ENCODE data around the gene ST6GALNAC5. TPM values are rescaled to one million over a fixed set of nuclear protein-coding genes. Genes with fewer than 3 reads are reported as not detected.

Gene ST6GALNAC5
- polyA plus RNA-seq, 1 experiment = 3.0 TPM

DNA sequence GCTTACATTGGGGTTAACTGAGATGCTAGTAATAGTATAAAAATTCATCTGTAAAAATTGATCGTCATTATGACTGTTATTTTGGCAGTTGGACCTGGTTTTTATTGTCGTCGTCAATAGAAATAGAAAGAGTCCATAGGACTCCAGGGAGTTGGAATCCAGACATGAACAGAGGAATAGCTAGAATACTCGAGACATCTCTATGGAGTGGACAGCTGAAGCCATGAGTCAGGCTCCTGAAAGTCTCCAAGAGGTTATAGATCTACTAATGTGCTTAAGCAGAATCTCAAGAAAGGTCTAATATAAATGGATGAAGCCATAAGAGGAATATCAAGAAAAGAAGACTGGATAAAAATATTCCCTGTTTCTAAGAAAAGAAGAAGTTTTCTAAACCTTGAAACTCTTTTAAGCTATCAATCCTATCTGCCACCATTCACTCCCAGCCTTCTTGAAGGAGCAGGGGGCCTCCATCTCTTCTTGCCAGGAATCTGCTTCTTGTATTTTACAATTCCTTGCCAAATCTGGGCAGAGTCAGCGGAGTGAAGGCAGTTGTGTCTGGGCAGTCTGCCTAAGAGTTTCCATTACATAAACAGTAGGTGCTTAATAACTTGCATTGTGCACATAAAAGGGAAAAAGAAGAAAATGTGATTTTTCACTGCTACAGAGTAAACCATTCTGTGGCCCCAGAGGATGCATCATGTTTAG, 163.3 kb downstream of the ST6GALNAC5 start:
- ChIA-PET POLR2A (no interaction called here), CTCF (interaction anchor here (1.9 kb wide), 1 partner anchor 11 kb away, joined by 5 read pairs; no protein-coding TSS in a partner anchor)
- no peak for DNase-seq (ENCODE audit: low read depth)

DNA sequence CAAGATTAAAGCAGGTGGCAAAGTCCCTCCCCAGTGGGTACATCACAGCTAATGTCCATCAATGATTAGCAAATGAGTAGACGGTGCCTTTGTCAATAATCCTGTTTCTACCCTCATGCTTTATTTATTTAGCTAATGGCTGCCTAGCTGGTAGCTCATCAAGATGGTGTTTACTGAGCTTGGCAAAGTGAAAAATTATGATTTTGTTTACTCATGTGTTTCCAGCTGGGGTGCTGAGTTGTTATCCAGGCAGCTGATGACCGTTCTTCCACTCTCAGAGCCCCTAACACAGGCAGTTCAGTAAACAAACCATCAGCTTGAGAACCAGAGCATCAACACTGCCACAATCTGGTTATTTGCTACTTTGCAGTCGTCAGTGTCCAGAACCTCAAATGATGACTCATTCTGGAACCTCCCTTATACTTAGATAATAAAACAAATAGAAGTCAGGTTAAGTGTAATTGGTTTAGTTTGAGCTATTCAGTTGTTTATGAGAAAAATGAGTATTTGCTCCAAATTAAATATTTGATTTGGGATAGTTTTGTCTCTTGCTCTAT, 163.9 kb downstream of the ST6GALNAC5 start:
- CTCF ChIA-PET = interaction anchor here (1.9 kb wide), 1 partner anchor 12 kb away, joined by 5 read pairs; no protein-coding TSS in a partner anchor
- Histone ChIP-seq H3K27me3 (ENCODE audit: control insufficient read depth, insufficient read depth, low read length) (no peaks in the 10 kb centered on the region), H3K4me3 (ENCODE audit: low read depth, low read length) (no peak overlapping the region), H3K36me3 (ENCODE audit: control insufficient read depth, insufficient read depth, low read length) (no peaks in the 10 kb centered on the region)
- TF ChIP-seq, protein P1, sequence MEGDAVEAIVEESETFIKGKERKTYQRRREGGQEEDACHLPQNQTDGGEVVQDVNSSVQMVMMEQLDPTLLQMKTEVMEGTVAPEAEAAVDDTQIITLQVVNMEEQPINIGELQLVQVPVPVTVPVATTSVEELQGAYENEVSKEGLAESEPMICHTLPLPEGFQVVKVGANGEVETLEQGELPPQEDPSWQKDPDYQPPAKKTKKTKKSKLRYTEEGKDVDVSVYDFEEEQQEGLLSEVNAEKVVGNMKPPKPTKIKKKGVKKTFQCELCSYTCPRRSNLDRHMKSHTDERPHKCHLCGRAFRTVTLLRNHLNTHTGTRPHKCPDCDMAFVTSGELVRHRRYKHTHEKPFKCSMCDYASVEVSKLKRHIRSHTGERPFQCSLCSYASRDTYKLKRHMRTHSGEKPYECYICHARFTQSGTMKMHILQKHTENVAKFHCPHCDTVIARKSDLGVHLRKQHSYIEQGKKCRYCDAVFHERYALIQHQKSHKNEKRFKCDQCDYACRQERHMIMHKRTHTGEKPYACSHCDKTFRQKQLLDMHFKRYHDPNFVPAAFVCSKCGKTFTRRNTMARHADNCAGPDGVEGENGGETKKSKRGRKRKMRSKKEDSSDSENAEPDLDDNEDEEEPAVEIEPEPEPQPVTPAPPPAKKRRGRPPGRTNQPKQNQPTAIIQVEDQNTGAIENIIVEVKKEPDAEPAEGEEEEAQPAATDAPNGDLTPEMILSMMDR (IDR thresholded peaks at IDR 0.05; ENCODE audit: insufficient read depth, low read depth, low read length) = 0 out of 2 replicates have a peak, but pooled peaks have one; percentile 10
- POLR2A ChIA-PET = no interaction called here
- DNase-seq (ENCODE audit: low read depth) = peak; percentile 35

More for the DNA sequence above, 163.3 kb downstream of the ST6GALNAC5 start:
- no peaks in the 10 kb centered on the region for H3K27me3 ChIP-seq (ENCODE audit: control insufficient read depth, insufficient read depth, low read length)
- TF ChIP-seq, protein P1 (IDR thresholded peaks at IDR 0.05; ENCODE audit: insufficient read depth, low read depth, low read length) = no peak
- H3K36me3 ChIP-seq (ENCODE audit: control insufficient read depth, insufficient read depth, low read length) = no peaks in the 10 kb centered on the region
- H3K4me3 ChIP-seq (ENCODE audit: low read depth, low read length) = no peak overlapping the region

GRCh38 chr1:77036560-77036959, 169.3 kb downstream of the ST6GALNAC5 start:
- ChIA-PET POLR2A (no interaction called here), CTCF (no interaction called here)
- TF ChIP-seq, protein P1 (IDR thresholded peaks at IDR 0.05; ENCODE audit: insufficient read depth, low read depth, low read length) = no peak
- Histone ChIP-seq H3K27me3 (ENCODE audit: control insufficient read depth, insufficient read depth, low read length) (no peaks in the 10 kb centered on the region), H3K4me3 (ENCODE audit: low read depth, low read length) (no peak overlapping the region), H3K36me3 (ENCODE audit: control insufficient read depth, insufficient read depth, low read length) (no peaks in the 10 kb centered on the region)
- no peak for DNase-seq (ENCODE audit: low read depth)

GRCh38 chr1:77037038-77037437, 169.8 kb downstream of the ST6GALNAC5 start:
- no peaks in the 10 kb centered on the region for H3K36me3 ChIP-seq (ENCODE audit: control insufficient read depth, insufficient read depth, low read length)
- no peaks in the 10 kb centered on the region for H3K27me3 ChIP-seq (ENCODE audit: control insufficient read depth, insufficient read depth, low read length)
- ChIA-PET POLR2A (no interaction called here), CTCF (no interaction called here)
- TF ChIP-seq, protein P1 (IDR thresholded peaks at IDR 0.05; ENCODE audit: insufficient read depth, low read depth, low read length) = no peak
- no peak for DNase-seq (ENCODE audit: low read depth)
- H3K4me3 ChIP-seq (ENCODE audit: low read depth, low read length) = no peak overlapping the region

DNA sequence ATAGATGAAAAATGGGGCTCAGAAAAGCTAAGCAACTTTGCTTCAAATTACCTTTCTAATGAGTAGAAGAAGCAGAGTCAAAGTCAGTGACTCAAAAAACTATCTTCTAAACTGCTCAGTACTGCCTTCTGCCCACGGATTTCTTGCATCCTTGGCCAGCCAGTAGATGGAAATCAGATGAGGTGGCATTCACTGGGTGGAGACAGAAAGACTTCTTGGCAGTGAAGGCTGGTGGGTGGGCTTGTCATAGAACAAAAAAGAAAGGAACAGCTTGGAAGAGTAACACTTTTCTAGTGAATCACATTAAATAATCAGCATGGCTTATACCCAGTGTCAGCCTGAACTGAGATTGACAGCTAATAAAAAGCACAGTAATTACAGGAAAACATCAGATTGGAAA, 170.7 kb downstream of the ST6GALNAC5 start:
- TF ChIP-seq, protein P1 (IDR thresholded peaks at IDR 0.05; ENCODE audit: insufficient read depth, low read depth, low read length) = no peak
- no peaks in the 10 kb centered on the region for H3K27me3 ChIP-seq (ENCODE audit: control insufficient read depth, insufficient read depth, low read length)
- H3K4me3 ChIP-seq (ENCODE audit: low read depth, low read length) = no peak overlapping the region
- ChIA-PET POLR2A (no interaction called here), CTCF (interaction anchor here (0.8 to 1.1 kb wide), 2 partner anchors 10 to 87 kb away, joined by 3 to 4 read pairs; no protein-coding TSS in a partner anchor)
- DNase-seq (ENCODE audit: low read depth) = no peak
- no peaks in the 10 kb centered on the region for H3K36me3 ChIP-seq (ENCODE audit: control insufficient read depth, insufficient read depth, low read length)
